IMR-90 (cell line): Measurements from ENCODE around the gene FXYD6. TPM values are rescaled to one million over a fixed set of nuclear protein-coding genes. Genes with fewer than 3 reads are reported as not detected.

Source experiments
- ATAC-seq: fragments of 200-7000 bp; cut with Tn5 transposase; 2 replicates; pipeline ENCODE4 v1.9.1; 2020; ENCODE audit warnings: low read depth, mild to moderate bottlenecking, moderate library complexity
- BruUV-seq: library from RNA; stranded (reverse); fragments of 400-500 nt; replicated peaks from 2 replicates; lab custom pipeline; 2021; lab: Mats Ljungman, UMichigan
- CTCF ChIA-PET: fragments of 300-600 bp; formaldehyde crosslinking; extraction: SDS; loops from one replicate; lab custom pipeline; 2021; ENCODE audit warnings: antibody characterized with exemption; lab: Yijun Ruan, JAX
- POLR2A ChIA-PET: fragments of 300-600 bp; sonication (Branson Sonifier 250); formaldehyde crosslinking; loops from one replicate; lab custom pipeline; 2022; ENCODE audit warnings: antibody characterized with exemption; ENCODE audit not compliant: unreplicated experiment; lab: Charles Lee
- DNase-seq: peaks from one replicate; pipeline ENCODE4 v3.0.0; 2013
- H2AFZ ChIP-seq: replicated peaks from 2 replicates; pipeline ENCODE3; 2013; ENCODE audit warnings: low read length, mild to moderate bottlenecking; ENCODE audit not compliant: poor library complexity
- H2AK5ac ChIP-seq: 2 replicates; pipeline ENCODE4 v1.6.1; 2013; ENCODE audit warnings: low read depth, low read length, inconsistent platforms
- H2AK9ac ChIP-seq: replicated peaks from 2 replicates; pipeline ENCODE3; 2013; ENCODE audit warnings: mild to moderate bottlenecking, low read depth, low read length, moderate library complexity; ENCODE audit not compliant: poor library complexity
- H2BK120ac ChIP-seq: 2 replicates; pipeline ENCODE4 v1.6.1; 2013; ENCODE audit warnings: low read depth, low read length, inconsistent platforms
- H2BK15ac ChIP-seq: 3 replicates; pipeline ENCODE4 v1.6.1; 2013; ENCODE audit warnings: low read depth, low read length, inconsistent platforms
- H2BK20ac ChIP-seq: 2 replicates; pipeline ENCODE4 v1.6.1; 2013; ENCODE audit warnings: low read depth, mild to moderate bottlenecking, inconsistent platforms, low read length, moderate library complexity
- H2BK5ac ChIP-seq: 2 replicates; pipeline ENCODE4 v1.6.1; 2013; ENCODE audit warnings: mild to moderate bottlenecking, low read depth, low read length, inconsistent platforms; ENCODE audit not compliant: poor library complexity, severe bottlenecking
- H3K14ac ChIP-seq: replicated peaks from 2 replicates; pipeline ENCODE4 v1.6.1; 2013; ENCODE audit warnings: low read depth, low read length, inconsistent platforms
- H3K18ac ChIP-seq: 2 replicates; pipeline ENCODE4 v1.6.1; 2013; ENCODE audit warnings: low read depth, low read length, control low read depth
- H3K23ac ChIP-seq: 2 replicates; pipeline ENCODE4 v1.6.1; 2013; ENCODE audit warnings: low read depth, low read length, inconsistent platforms
- H3K27ac ChIP-seq: 2 replicates; pipeline ENCODE4 v1.5.1; 2013; ENCODE audit warnings: mild to moderate bottlenecking, control low read depth, low read length; ENCODE audit not compliant: insufficient read depth
- H3K27me3 ChIP-seq: 2 replicates; pipeline ENCODE4 v1.6.1; 2013; ENCODE audit warnings: low read length; ENCODE audit not compliant: control insufficient read depth, insufficient read depth
- H3K36me3 ChIP-seq: 2 replicates; pipeline ENCODE4 v1.6.1; 2013; ENCODE audit warnings: low read length, mixed read lengths; ENCODE audit not compliant: control insufficient read depth, insufficient read depth
- H3K4ac ChIP-seq: 2 replicates; pipeline ENCODE4 v1.6.1; 2013; ENCODE audit warnings: low read depth, low read length, inconsistent platforms
- H3K4me1 ChIP-seq: 2 replicates; pipeline ENCODE4 v1.6.1; 2013; ENCODE audit warnings: low read length, mixed read lengths; ENCODE audit not compliant: control insufficient read depth, insufficient read depth
- H3K4me2 ChIP-seq: 2 replicates; pipeline ENCODE4 v1.6.1; 2013; ENCODE audit warnings: low read depth, mild to moderate bottlenecking, control low read depth, low read length, moderate library complexity
- H3K4me3 ChIP-seq: 2 replicates; pipeline ENCODE4 v1.5.1; 2013; ENCODE audit warnings: low read depth, mild to moderate bottlenecking, control low read depth, low read length, moderate library complexity; ENCODE audit not compliant: insufficient read depth
- H3K56ac ChIP-seq: 2 replicates; pipeline ENCODE4 v1.6.1; 2013; ENCODE audit warnings: low read length, inconsistent platforms; ENCODE audit not compliant: insufficient read depth; ENCODE audit errors: extremely low read depth
- H3K79me1 ChIP-seq, 2 experiments: 2 replicates each; pipeline ENCODE4 v1.6.1; 2013; ENCODE audit warnings: low read length in 2 of 2, inconsistent platforms in 1 of 2, low read depth in 1 of 2
- H3K9ac ChIP-seq: 2 replicates; pipeline ENCODE4 v1.6.1; 2013; ENCODE audit warnings: low read depth, low read length, control low read depth
- H3K9me1 ChIP-seq: 2 replicates; pipeline ENCODE4 v1.6.1; 2013; ENCODE audit warnings: low read length, inconsistent platforms; ENCODE audit not compliant: insufficient read depth
- H3K9me3 ChIP-seq: 2 replicates; pipeline ENCODE4 v1.6.1; 2013; ENCODE audit warnings: low read length; ENCODE audit not compliant: control insufficient read depth, insufficient read depth
- H4K20me1 ChIP-seq: 2 replicates; pipeline ENCODE4 v1.6.1; 2013; ENCODE audit warnings: low read length, inconsistent platforms; ENCODE audit not compliant: insufficient read depth
- H4K5ac ChIP-seq: 2 replicates; pipeline ENCODE4 v1.6.1; 2013; ENCODE audit warnings: mild to moderate bottlenecking, low read depth, low read length, control low read depth
- H4K8ac ChIP-seq, 2 experiments: 2 replicates each; pipeline ENCODE4 v1.6.1; 2013; ENCODE audit warnings: low read depth in 2 of 2, low read length in 2 of 2, control low read depth in 1 of 2, inconsistent platforms in 1 of 2
- H4K91ac ChIP-seq: 2 replicates; pipeline ENCODE4 v1.6.1; 2013; ENCODE audit warnings: low read depth, low read length, inconsistent platforms; ENCODE audit not compliant: insufficient read depth
- RCOR1 ChIP-seq: IDR thresholded peaks from 2 replicates; pipeline ENCODE4 v1.6.1; 2012; ENCODE audit warnings: mild to moderate bottlenecking, low read length, improper control_type of control experiment; ENCODE audit not compliant: insufficient replicate concordance
- WGBS, 2 experiments: methylation state at CpG; one replicate each; pipeline versions ENCODE4 v1.1.5 to v1.1.7; 2013; ENCODE audit warnings: missing lambda C conversion rate in 2 of 2; ENCODE audit not compliant: insufficient read length in 1 of 2; ENCODE audit errors: extremely low coverage in 2 of 2; 5-methylcytosine and 5-hydroxymethylcytosine counted together
- dilution Hi-C: fragments of 300-500 bp; cut with HindIII; formaldehyde crosslinking; loops from one replicate; pipeline ENCODE4 v1.14.3; 2018; ENCODE audit warnings: low sequenced_read_pairs; ENCODE audit not compliant: unreplicated experiment
- in situ Hi-C: fragments of 300-500 bp; cut with MboI; formaldehyde crosslinking; loops from 3 replicates; pipeline ENCODE4 v1.14.3; 2019; ENCODE audit warnings: low sequenced_read_pairs, inconsistent platforms, mixed read lengths
- intact Hi-C: fragments of 100-400 bp; cut with micrococcal nuclease; formaldehyde crosslinking; loops from 2 replicates; pipeline ENCODE4 v1.10.0; 2022
- polyA plus RNA-seq, 3 experiments: library from polyadenylated mRNA; depleted of rRNA; stranded (reverse); fragments of >200 nt; gene quantifications; 2 replicates each; pipeline ENCODE4 v1.2.3, GENCODE V29; 2012; ENCODE audit warnings: low replicate concordance in 1 of 3
- total RNA-seq: library from RNA; depleted of rRNA; stranded (reverse); fragments of >200 nt; gene quantifications from 2 replicates; pipeline ENCODE4 v1.2.3, GENCODE V29; 2012

Gene FXYD6
- total and polyA plus RNA-seq, 2 of the 4 experiments (the other 2 are of a cell fraction), result 0.32 TPM; not detected in 1

DNA sequence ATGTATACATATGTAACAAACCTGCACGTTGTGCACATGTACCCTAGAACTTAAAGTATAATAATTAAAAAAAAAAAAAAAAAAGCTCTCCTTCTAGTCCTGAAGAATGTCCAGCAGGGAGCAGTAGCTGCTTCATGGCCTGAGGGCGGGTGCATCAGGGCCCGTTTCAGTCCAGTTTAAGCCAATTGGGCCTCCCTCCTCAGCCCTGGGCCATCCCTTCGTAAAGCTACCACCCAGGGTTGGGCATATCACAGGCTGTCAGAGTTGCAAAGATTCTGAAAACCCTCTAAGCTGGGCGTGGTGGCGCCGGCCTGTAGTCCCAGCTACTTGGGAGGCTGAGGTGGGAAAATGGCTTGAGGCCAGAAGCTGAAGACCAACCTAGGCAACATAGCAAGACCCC is 47.3 kb upstream of the FXYD6 start:
- Histone ChIP-seq H2AFZ (no peak overlapping the region), H2AK9ac (no peak overlapping the region), H2BK20ac (no peak overlapping the region), H4K8ac (no peak overlapping the region), H3K56ac (no peak overlapping the region), H2BK5ac (no peak overlapping the region), H3K79me1 (no peaks in the 10 kb centered on the region), H4K5ac (no peak overlapping the region), H3K9me3 (no peaks in the 10 kb centered on the region), H4K20me1 (no peaks in the 10 kb centered on the region), H3K14ac (no peak overlapping the region), H3K27me3 (peaks cover 8% of the 10 kb centered on the region), H3K4ac (no peak overlapping the region), H3K23ac (no peak overlapping the region), H2BK120ac (no peak overlapping the region), H3K4me2 (no peak overlapping the region), H2BK15ac (no peak overlapping the region), H3K4me1 (no peaks in the 10 kb centered on the region), H3K9ac (no peak overlapping the region), H3K36me3 (no peaks in the 10 kb centered on the region), H3K9me1 (no peaks in the 10 kb centered on the region), H4K91ac (no peak overlapping the region), H3K27ac (no peak overlapping the region), H2AK5ac (no peak overlapping the region), H3K4me3 (no peak overlapping the region), H3K18ac (no peak overlapping the region)
- dilution Hi-C loops, result no loop called here
- intact Hi-C loops, result no loop called here
- ChIA-PET CTCF (interaction anchor here (1.7 kb wide), 1 partner anchor 23 kb away, joined by 5 read pairs; no protein-coding TSS in a partner anchor), POLR2A (no interaction called here)
- TF ChIP-seq RCOR1, result no peak
- ATAC-seq (no peak), DNase-seq (no peak)
- in situ Hi-C loops, result no loop called here
- WGBS, 2 experiments, result no CpG with 5 or more reads among the region's 7 CpGs
- no TSS peak for BruUV-seq
